Cardiac muscle cell (in vitro differentiated cells and primary cell): ENCODE measurements around the gene LCORL. TPM values are rescaled to one million over a fixed set of nuclear protein-coding genes. Genes with fewer than 3 reads are reported as not detected.

Experiments used
- DNase-seq, 2 donors: peaks; one replicate each; pipeline versions ENCODE4 v3.0.0 to v3.0.0-alpha.2; 2010 to 2017; ENCODE audit warnings: low read depth in 1 of 2, low spot score in 1 of 2
- H3K27ac ChIP-seq: fragments of 200-600 bp; sonication (generic); 2 replicates; pipeline ENCODE4 v1.5.1; 2016
- H3K27me3 ChIP-seq: fragments of 200-600 bp; sonication (generic); 2 replicates; pipeline ENCODE4 v1.6.0; 2016; ENCODE audit warnings: control low read depth
- H3K36me3 ChIP-seq: fragments of 200-600 bp; sonication (generic); 2 replicates; pipeline ENCODE4 v1.5.1; 2016; ENCODE audit warnings: control low read depth
- H3K4me1 ChIP-seq: fragments of 200-600 bp; sonication (generic); 2 replicates; pipeline ENCODE4 v1.8.1; 2017; ENCODE audit warnings: low read depth, mild to moderate bottlenecking, mixed run types
- H3K4me3 ChIP-seq: fragments of 200-600 bp; sonication (generic); 2 replicates; pipeline ENCODE4 v1.5.1; 2016; ENCODE audit warnings: mild to moderate bottlenecking
- H3K9me3 ChIP-seq: fragments of 200-600 bp; sonication (generic); 2 replicates; pipeline ENCODE4 v1.5.1; 2017; ENCODE audit warnings: low read depth, mild to moderate bottlenecking, control low read depth
- CTCF ChIP-seq: IDR thresholded peaks from 2 replicates; pipeline ENCODE4 v1.5.1; 2012; ENCODE audit warnings: low read depth, mild to moderate bottlenecking, low read length
- polyA plus RNA-seq: library from polyadenylated mRNA; unstranded; fragments of >200 nt; fragmentation: Nextera tagmentation; extraction: Ambion mirVana; gene quantifications from 2 replicates; pipeline ENCODE4 v1.2.1, GENCODE V29; 2016
- total RNA-seq: library from RNA; depleted of rRNA; stranded (reverse); fragments of >200 nt; gene quantifications from 2 replicates; pipeline ENCODE4 v1.2.3, GENCODE V29; 2016

The LCORL gene
- total RNA-seq (35.1 and 50.2 TPM in 2 replicates), polyA plus RNA-seq (11.7 and 29.7 TPM in 2 replicates)

- H3K9me3 ChIP-seq, result no peaks in the 10 kb centered on the region
- peak within 1 kb of the TSS; percentile 94 for H3K27ac ChIP-seq
- H3K27me3 ChIP-seq, result no peaks in the 10 kb centered on the region
- DNase-seq, result peak; percentile 98
- no peak for TF ChIP-seq CTCF
- H3K4me1 ChIP-seq, result peaks cover 3% of the 10 kb centered on the region
- peak within 1 kb of the TSS; percentile 93 for H3K4me3 ChIP-seq
- H3K36me3 ChIP-seq, result no peaks in the 10 kb centered on the region
Measured at GRCh38 chr4:18021720-18022571, at the start of gene LCORL. Gene LCORL (minus strand): TSS chr4:18021755. CDS start chr4:18021751, 4 bp downstream.

- DNase-seq, result no peak
- Histone ChIP-seq H3K4me1 (no peaks in the 10 kb centered on the region), H3K36me3 (no peaks in the 10 kb centered on the region), H3K27me3 (no peaks in the 10 kb centered on the region), H3K9me3 (no peaks in the 10 kb centered on the region), H3K4me3 (no peak overlapping the region), H3K27ac (no peak overlapping the region)
- no peak for TF ChIP-seq CTCF
Measured at GRCh38 chr4:18069810-18070209, 48.3 kb upstream of the LCORL start.

GRCh38 chr4:18067031-18067430 is 45.5 kb upstream of the LCORL start:
- H3K9me3 ChIP-seq, result no peaks in the 10 kb centered on the region
- no peaks in the 10 kb centered on the region for H3K27me3 ChIP-seq
- DNase-seq, result no peak
- H3K36me3 ChIP-seq, result no peaks in the 10 kb centered on the region
- H3K27ac ChIP-seq, result no peak overlapping the region
- H3K4me3 ChIP-seq, result no peak overlapping the region
- no peaks in the 10 kb centered on the region for H3K4me1 ChIP-seq
- TF ChIP-seq CTCF, result no peak

- no peak overlapping the region for H3K27ac ChIP-seq
- H3K9me3 ChIP-seq, result no peaks in the 10 kb centered on the region
- no peaks in the 10 kb centered on the region for H3K27me3 ChIP-seq
- H3K36me3 ChIP-seq, result no peaks in the 10 kb centered on the region
- no peak for DNase-seq
- no peak overlapping the region for H3K4me3 ChIP-seq
- TF ChIP-seq CTCF, result no peak
- H3K4me1 ChIP-seq, result no peaks in the 10 kb centered on the region
Measured at GRCh38 chr4:18063079-18063478, 41.5 kb upstream of the LCORL start.

- TF ChIP-seq CTCF, result no peak
- Histone ChIP-seq H3K27me3 (no peaks in the 10 kb centered on the region), H3K4me3 (no peak overlapping the region), H3K27ac (no peak overlapping the region), H3K4me1 (no peaks in the 10 kb centered on the region), H3K9me3 (no peaks in the 10 kb centered on the region), H3K36me3 (no peaks in the 10 kb centered on the region)
- no peak for DNase-seq
Measured at GRCh38 chr4:18057821-18058533, 36.4 kb upstream of the LCORL start.
